HG02798 (cell line): ENCODE results near the gene BTBD17.

Experiments
- ATAC-seq: cut with Tn5 transposase; IDR thresholded peaks from one replicate; pipeline ENCODE4 v1.9.1; 2021; ENCODE audit warnings: mild to moderate bottlenecking; ENCODE audit not compliant: unreplicated experiment, poor library complexity

Gene BTBD17

GRCh38 chr17:74362810-74363498, 1.3 kb upstream of the BTBD17 start:
- ATAC-seq, result no peak

GRCh38 chr17:74362069-74362405, 369 bp upstream of the BTBD17 start:
- ATAC-seq, result no peak

- no peak for ATAC-seq
These were observed 804 bp downstream of the BTBD17 start for GRCh38 chr17:74360899-74361229.

- no peak for ATAC-seq
These were observed 1.8 kb downstream of the BTBD17 start for GRCh38 chr17:74359916-74360315.

GRCh38 chr17:74358697-74359096, 3.0 kb downstream of the BTBD17 start:
- ATAC-seq, result no peak

- ATAC-seq, result no peak
These were observed 4.2 kb downstream of the BTBD17 start for GRCh38 chr17:74357466-74357809.

GRCh38 chr17:74356646-74357465, 4.8 kb downstream of the BTBD17 start:
- ATAC-seq, result no peak

GRCh38 chr17:74355065-74355464, 6.6 kb downstream of the BTBD17 start:
- no peak for ATAC-seq

- no peak for ATAC-seq
These were observed 7.1 kb downstream of the BTBD17 start for GRCh38 chr17:74354561-74354960.

GRCh38 chr17:74354123-74354522, 7.5 kb downstream of the BTBD17 start:
- no peak for ATAC-seq

GRCh38 chr17:74353446-74354060, 8.1 kb downstream of the BTBD17 start:
- ATAC-seq, result no peak

- ATAC-seq, result no peak
These were observed 10.0 kb downstream of the BTBD17 start for GRCh38 chr17:74351552-74352210.

GRCh38 chr17:74350486-74350885, 11.2 kb downstream of the BTBD17 start:
- no peak for ATAC-seq

- no peak for ATAC-seq
These were observed 12.5 kb downstream of the BTBD17 start for GRCh38 chr17:74349120-74349519.

- ATAC-seq, result no peak
These were observed 14.0 kb downstream of the BTBD17 start for GRCh38 chr17:74347646-74348045.

GRCh38 chr17:74345433-74346241, 16.0 kb downstream of the BTBD17 start:
- ATAC-seq, result no peak

GRCh38 chr17:74344658-74345057, 17.0 kb downstream of the BTBD17 start:
- ATAC-seq, result no peak

- no peak for ATAC-seq
These were observed 18.0 kb downstream of the BTBD17 start for GRCh38 chr17:74343526-74344284.

GRCh38 chr17:74343121-74343520, 18.5 kb downstream of the BTBD17 start:
- no peak for ATAC-seq

- ATAC-seq, result no peak
These were observed 19.4 kb downstream of the BTBD17 start for GRCh38 chr17:74342224-74342623.
